DND-41 (cell line): ENCODE results near the gene MT1HL1.

Experiments used
- CTCF ChIP-seq: IDR thresholded peaks from 2 replicates; pipeline ENCODE4 v1.5.1; 2012; ENCODE audit warnings: borderline replicate concordance, low read length, moderate library complexity, mild to moderate bottlenecking; ENCODE audit not compliant: poor library complexity, severe bottlenecking; ENCODE audit errors: extremely low read depth
- EZH2 ChIP-seq: IDR thresholded peaks from 3 replicates; pipeline ENCODE4 v1.6.1; 2012; ENCODE audit warnings: borderline replicate concordance, low read depth, mild to moderate bottlenecking, moderate library complexity, low read length, inconsistent platforms; ENCODE audit not compliant: severe bottlenecking

- TF ChIP-seq CTCF, result no peak
- TF ChIP-seq EZH2, result no peak
Observed at GRCh38 chr1:237038211-237038610, 34.0 kb upstream of the MT1HL1 start.
